Cerebellar cortex (tissue), 1 donor: ENCODE results near the gene IGSF8.
"Not testable (repeated sequence)": the region's sequence is repeated elsewhere in the genome, so short reads cannot be mapped to it uniquely, and the experiment has no call there.

ENCODE experiments used
- DNase-seq: peaks from one replicate; pipeline ENCODE4 v3.0.0-alpha.2; 2015; ENCODE audit warnings: low spot score

IGSF8 gene

DNA sequence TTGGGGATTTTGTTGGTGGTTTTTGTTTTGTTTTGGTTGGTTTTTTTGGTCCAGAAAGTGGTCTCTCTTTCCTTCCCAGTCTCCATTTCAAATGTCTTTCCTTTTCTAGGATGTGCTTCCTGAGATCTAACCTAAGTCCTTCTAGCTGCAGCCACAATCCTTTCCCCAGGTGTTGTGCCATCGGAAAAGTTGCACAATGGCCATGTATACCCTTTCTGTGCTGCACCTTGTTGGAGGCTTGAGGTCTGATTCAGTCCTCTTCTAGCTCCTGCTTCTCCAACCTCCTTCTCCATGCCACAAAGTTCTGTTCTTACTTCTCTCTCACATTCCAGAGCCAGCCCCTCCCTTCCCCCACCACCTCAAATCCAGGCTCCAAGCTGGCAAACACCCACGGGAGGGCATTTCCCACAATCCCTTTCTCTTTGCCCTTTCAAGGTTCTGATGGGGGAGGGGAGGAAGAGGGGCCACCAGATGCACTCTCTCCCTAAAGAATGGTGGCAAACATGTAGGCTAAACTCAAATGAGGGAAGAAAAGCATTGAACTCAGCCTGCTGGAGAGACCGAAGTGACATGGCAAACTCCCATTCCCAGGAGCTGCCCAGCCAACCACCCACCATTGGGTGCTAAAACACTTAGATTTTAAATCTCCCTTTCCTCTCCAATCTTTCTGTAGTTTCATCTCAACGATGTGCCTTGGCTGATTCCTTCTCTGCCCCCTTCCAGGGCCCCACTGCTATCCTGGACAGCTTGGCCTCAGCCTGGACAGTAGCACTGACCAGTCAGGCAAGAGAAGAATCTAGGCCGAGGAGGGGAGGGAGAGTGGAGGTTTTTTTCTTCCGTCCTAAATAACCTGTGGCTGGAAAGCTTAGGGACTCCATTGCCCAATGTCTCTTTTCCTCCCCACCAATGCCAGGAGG, 31.3 kb downstream of the IGSF8 start:
- no peak for DNase-seq

DNA sequence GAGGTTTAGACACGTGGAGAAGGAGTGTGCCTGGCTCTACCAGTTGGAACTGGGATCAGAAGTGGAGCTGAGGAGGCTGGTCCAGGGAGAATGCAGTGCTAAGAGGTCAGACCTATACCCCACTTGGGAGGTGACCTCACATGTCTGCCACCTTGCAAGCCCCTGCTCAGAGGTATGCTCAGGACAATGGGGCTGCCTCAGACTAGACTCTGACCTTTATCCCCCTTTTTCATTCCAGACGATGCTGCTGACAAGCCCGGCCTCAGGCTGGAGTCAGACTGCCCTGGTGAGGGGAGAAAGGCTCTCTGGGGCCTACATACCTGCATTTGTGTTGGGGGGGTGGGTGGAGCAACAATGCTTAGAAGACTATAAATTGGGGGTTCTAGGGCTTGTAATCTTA, 33.7 kb downstream of the IGSF8 start:
- no peak for DNase-seq

DNA sequence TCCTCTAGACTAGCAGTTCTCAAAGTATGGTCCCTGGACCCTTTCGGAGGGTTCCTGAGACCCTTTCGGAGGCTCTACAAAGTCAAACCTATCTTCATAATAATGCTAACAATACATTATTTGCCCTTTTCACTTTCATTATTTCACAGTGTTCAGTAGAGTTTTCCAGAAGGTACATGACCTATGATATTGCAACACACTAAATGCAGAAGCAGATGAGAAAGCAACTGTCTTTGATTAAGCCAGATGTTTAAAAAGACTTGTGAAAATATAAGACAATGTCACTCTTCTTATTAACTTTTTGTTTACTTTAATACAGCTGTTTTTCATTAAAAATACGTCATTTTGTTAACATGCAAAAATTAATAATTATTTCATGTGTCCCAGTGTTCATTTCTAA, 34.3 kb downstream of the IGSF8 start:
- DNase-seq, result no peak

DNA sequence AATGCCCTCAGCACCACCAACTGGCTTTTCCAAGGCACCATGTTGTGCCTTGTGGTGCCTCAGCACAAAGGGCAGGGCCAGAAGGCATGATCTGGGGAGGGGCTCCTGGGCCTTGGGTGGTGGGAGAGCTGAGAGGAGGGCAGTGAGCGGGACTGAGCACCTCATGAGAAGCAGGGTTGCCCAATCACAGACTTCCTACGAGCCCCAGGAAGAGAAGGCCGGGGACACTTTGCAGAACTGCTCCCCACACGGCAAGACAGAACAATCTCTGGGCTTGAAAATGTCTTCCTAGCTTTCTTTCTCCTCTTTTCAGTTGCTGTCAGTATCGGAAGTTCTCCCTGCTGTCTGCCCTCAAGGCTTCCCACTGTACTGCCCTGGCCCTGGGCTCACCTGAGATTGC, 35.2 kb downstream of the IGSF8 start:
- no peak for DNase-seq

DNA sequence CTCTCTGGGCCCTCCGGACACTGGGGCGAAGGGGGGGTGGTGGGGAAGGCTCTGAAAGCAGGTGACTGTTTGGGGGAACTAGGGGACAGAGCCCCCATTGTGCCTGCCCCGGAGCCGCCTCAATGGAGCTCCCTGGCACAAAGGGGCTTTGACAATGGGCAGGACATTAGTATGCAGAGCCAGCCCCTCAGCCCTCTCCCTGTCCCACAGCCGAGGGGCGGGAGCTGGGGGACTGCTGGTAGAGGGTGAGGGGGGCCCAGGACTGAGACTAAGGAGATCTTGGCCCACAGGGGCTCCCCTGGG, 36.2 kb downstream of the IGSF8 start:
- peak; percentile 37 for DNase-seq

DNA sequence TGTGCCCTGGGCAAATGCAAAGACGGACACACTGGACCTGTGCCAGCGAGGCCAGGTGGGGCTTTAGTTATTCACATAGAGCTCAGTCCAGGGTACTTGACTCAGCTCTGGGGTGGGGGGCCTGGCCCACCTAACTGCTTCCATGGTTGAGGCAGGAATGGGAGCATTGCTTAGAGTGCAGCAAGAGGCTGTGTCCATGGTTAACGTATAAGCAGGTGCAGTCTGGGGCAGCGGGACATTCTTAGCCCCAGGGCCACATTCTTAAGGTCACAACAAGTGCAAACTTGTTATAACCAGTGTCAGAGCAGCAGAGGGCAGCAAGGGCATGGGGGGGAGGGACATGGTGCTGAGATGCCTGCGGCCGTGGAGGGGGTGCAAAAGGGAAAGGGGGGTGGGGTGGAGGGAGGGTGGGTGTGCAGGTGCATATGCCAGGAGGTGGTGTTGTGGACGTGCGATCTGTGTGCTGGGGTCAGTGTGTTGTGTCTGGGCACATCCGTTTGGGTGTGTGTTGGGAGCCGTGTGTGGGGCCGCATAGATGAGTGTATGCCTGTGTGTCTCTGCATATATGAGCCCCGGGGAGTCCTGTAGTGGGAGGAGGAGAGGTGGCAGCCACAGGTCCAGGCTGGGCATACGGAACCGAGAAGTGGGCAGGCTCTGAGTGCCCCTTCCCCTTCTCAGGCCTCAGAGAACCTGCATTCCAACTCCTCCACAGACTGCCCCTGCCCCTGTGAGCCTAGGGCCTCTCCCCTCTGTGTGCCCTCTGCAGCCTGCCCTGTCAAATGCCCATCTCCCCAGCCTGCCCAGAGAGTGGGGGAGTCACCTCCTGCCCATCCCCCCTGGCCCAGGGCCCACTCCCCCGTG, 36.8 kb downstream of the IGSF8 start:
- DNase-seq, result no peak

DNA sequence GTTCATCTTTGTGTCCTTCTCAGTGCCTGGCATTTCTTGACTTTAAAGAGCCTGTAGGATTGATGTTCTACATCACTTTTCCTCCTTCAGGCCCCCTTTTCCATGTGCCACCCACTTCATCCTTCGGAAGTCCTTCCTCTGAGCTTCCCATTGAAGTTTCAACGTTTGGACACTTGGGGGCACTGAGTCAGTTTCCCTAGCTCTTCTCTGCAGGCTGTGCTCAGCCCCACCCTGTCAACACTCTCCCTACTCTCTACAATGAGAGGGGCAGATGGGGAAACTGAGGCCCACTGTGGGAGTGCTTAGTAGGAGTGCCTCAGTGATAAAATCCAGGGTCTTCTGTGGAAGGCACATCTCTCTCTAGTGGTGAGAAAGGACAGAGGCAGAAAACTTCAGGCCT, 40.3 kb downstream of the IGSF8 start:
- DNase-seq, result peak; percentile 64

DNA sequence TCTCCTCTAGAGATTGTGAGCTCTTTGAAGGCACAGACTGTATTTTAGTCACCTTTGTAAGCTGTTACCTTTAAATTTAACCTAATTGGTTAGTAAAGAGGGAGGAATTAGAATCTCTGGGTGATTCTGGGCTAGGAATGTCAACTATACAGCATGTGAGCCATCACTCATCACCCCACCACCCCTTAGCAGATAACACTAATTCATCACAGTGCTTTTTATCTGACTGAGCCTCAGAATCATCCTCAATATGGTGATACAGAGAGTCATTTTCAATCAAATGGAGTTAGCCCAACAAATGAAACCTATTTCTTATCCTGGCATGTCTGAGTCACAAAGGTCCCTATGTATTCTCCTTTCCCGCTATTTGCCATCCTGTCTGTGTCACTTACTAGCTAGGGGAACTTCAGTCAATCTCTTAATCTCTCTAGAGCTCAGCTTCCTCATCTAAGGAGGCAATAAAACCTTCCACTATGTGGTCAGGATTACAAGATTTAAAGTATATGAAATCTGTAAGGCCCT, 41.7 kb downstream of the IGSF8 start:
- DNase-seq, result no peak

DNA sequence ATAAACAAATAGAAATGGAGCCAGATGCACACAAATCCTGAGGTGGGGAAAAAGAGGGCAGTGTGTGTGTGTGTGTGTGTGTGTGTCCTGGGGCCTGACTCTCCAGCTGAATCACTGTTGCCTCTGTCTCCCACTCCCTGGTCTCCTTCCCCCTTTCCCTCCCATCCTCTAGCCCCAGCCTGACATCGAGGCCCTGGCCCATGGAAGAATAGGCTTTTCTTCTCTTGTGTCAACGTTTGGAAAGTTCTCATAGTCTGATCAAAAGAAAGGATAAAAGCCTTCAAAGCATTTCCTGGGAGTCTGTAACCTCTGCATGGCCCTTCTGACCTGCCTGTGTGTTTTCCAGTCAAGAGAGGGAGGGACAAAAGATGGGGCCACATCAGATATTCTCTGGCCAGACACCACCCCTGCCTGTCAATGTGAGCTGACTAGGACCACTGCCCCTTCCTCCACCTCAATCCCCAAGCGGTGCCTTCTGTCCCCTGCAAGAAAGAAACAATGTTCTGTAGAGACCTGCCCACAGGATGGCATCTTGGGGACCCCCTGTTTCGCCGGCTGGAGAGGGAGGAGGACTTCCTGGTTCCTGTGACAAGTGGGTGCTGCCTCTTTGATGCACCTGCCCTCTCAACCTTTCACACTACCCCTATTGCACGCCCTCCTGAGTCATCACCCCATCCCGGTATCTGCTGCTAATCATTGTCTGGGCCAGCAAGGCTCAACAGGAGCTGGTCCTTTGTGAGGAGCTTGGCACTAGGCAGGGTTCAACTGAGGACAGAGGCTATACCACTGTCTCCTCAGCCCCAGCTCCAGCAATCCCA, 44.7 kb downstream of the IGSF8 start:
- DNase-seq, result no peak

DNA sequence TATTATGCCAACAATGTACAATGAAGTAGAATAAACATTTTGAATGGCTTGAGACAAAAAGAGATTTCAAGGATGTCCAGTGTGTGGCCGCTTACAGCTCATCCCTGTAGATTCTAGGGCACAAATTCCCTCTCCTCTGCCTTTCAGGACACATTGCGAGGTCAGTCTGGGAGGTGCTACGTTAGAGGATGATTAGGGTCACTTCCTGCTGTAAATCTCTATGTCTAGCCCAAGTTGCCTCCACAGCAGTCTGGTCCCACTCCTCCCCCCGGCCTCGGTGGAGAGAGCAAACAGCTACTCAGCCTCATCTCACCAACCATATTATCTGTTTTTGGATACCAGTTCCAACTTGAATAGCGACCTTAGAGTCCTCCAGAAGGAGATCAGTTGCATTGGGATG, 45.5 kb downstream of the IGSF8 start:
- DNase-seq, result no peak

DNA sequence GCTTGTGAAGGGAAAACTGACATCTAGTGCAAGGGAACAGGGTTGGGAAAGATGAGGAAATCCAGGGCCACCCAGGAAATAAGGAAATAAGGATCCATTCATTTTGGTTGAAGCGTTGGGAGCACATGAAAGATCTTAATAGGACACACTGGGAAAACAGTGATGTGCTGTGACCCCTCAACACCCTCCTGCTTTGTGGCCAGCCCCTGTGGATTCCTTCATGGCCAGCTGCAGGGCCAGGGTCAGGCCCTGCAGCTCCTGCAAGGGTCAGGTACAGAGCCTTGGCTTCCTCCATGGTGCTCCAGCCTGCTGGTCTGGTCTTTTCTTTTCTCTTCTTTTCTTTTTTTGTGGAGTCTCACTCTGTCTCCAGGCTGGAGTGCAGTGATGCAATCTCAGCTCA, 47.8 kb downstream of the IGSF8 start:
- DNase-seq, result no peak

DNA sequence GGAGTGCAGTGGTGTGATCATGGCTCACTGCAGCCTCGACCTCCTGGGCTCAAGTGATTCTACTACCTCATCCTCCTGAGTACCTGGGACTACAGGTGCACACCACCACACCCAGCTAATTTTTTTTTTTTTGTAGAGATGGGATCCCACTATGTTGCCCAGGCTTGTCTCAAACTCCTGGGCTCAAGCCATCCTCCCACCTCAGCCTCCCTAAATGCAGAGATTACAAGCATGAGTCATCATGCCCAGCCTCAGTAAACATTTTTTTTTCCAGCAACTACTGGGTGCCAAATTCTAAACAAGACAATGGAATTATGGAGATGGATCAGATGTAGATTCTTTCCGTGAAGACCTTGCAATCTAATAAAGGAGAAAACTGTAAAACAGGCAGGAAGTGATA, 48.2 kb downstream of the IGSF8 start:
- DNase-seq, result not testable (repeated sequence)

DNA sequence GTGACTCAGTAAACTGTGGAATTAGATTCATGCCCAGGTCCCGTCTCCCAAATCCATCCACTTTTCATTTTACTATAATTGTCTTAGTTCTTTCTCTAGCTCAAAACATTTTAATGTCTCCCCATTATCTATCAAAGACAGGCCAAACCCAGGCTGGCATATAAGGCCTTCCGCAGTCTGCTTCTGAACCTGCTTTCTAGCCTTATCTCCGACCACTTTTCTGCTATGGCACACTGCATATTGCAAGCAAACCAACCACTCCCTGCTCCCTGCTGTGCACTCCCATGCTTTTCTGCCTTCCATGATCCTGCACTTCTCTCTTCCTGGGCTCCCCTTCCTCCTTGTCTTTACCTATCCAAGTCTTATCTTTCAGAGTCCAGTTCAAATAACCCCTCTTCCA, 49.3 kb downstream of the IGSF8 start:
- DNase-seq, result no peak

DNA sequence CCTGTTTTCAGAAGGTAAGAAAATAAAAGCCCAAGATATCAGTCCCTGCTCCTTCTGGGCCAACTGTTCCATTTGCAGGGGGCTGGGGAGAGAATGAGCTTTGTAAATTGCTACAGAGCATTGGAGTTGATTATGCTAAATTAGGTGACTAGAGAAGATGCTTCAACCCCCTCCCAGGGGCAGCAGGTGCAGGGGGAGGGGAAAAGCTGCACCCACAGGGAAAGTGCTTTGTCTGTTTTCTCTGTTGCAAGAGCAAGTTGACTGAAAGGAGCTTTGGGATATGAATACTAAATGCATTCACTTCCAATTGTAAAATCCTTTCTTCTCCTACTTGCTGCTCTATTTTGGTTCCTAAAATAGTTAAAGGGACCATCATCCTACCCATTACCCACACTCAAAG, 50.1 kb downstream of the IGSF8 start:
- DNase-seq, result no peak

DNA sequence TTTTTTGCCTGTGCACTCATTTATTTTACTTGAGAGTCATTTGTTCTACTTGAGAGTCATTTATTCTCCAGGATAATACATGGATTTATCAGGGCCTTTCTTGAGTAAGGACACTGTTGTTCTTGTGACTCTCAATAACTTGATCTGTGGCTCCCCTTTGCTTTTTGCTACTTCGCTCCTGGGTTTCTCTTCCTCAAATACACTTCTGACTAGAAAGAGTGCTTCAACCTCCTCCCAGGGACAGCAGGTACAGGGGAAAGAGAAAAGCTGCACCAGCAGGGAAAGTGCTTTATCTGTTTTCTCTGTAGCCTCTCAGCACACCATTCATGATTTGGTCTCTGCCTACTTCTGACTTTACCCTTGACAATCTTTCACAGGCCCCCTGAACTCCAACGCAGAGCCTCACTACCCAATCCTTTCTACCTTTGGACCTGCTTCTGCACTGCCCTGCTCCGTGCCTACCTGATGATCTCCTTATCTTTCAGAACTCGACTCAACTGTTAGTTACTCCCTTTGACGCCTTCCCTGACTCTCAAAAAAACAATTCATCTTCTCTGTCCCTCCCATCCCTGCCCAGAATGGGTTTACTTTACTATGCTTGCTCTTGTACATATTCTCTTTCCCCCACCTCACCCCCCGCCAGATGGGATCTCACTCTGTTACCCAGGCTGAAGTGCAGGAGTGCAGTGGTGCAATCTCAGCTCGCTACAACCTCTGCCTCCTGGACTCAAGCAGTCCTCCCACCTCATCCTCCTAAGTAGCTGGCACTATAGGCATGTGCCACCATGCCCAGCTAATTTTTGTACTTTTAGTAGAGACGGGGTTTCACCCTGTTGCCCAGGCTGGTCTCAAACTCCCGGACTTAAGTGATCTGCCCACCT, 51.1 kb downstream of the IGSF8 start:
- no peak for DNase-seq

DNA sequence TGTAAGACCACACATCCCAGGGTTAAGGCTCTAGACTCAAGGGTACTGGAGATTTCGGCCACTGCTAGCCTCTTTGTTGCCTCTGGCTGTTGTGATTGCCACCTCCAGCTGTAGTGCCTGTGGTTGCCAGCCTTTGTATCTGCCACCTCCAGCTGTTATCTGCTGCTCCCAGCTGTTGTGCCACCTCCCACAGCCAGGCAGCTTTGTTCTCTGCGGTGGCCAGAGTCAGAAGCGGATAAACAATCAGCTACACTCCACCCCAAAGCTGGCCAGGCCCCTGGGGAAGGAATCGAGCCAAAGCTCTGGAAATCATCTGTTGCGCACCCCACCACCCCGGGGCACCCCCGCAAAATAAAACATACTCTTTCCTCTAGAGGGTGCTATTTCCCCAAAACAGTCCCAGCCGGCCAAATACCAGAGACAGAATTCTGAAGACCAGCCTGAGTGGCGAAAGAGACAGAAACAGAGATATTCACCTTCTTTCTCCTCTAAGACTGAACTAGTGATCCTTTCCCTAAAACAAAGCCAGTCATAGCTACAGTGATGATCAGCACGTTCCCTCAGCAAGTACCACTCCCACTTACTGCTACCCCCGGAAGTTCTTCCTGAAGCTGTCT, 51.8 kb downstream of the IGSF8 start:
- DNase-seq, result peak; percentile 64

DNA sequence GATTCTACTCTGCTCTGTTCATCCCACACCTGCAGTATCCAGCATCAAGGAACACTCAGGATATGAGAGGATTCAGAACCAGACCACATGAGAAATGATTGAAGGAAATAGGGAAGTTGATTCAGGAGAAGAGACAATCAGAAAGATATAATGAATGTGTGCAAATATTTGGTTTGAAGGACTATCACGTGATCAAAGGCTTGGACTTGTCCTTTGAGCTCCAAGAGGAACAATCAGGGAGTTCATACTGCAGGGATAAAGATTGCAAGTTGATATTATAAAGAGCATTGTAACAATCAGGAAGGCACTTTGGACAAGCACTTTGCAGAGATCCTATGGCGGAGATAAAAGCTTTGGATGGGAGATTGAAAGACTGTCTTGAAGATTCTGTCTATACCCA, 52.8 kb downstream of the IGSF8 start:
- DNase-seq, result no peak

DNA sequence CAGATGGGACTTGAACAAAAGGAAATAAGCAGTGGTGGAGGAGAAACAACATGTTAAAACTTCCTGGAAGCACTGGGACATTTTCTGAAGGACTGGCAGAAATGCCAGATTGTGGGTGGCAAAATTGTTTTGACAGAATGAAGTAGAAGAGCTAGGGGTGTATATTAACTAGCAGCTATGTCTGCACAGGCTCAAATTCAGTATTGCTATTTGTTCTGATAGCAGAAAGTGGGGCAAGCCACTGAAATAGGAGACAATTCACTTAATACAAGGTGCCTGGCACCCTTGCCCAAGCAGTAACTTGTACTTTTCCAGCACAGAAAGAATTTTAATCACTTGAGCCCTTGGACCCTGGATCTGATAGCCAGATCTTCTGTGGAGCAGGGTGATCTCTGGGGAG, 54.9 kb downstream of the IGSF8 start:
- no peak for DNase-seq
